Fibroblast of the aortic adventitia (primary cell): ENCODE measurements around the gene NOLC1. TPM values are rescaled to one million over a fixed set of nuclear protein-coding genes. Genes with fewer than 3 reads are reported as not detected.

Experiments used
- DNase-seq: peaks from one replicate; pipeline ENCODE4 v3.0.0-alpha.2; 2010; ENCODE audit warnings: low read depth
- H3K4me3 ChIP-seq: 2 replicates; pipeline ENCODE4 v1.5.1; 2011; ENCODE audit warnings: low read depth, mild to moderate bottlenecking, control low read depth, low read length, moderate library complexity
- CTCF ChIP-seq: IDR thresholded peaks from 2 replicates; pipeline ENCODE4 v1.5.1; 2011; ENCODE audit warnings: mild to moderate bottlenecking, low read length, control low read depth, inconsistent platforms; ENCODE audit not compliant: insufficient read depth
- total RNA-seq: library from RNA; depleted of rRNA; stranded (reverse); fragments of >200 nt; gene quantifications from 2 replicates; pipeline ENCODE4 v1.2.3, GENCODE V29; 2012; ENCODE audit warnings: low replicate concordance

NOLC1 gene
- total RNA-seq, 1 donor: 45.3 TPM

DNA sequence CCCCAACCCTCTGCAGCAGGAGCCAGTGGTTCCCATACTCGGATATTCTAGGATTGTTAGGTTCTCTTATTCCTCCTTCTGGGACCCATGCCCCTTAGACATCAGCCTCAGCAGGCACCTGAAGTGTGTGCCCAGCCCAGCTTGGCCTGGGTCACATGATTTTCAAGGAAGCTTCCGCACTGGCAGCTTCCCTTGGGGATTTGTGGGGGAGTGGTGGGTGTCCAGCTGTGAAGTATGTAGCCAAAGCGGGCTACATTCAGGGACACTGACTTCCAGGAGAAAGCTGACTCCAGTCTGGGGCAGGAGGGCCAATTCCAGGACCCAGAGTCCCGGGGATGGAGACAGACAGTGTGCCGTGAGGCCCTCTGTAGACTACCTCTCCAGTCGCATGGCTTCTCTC lies 33.3 kb upstream of the NOLC1 start:
- peak; percentile 33 for DNase-seq
- peak overlapping the region; percentile 87 for H3K4me3 ChIP-seq
- TF ChIP-seq CTCF: no peak

DNA sequence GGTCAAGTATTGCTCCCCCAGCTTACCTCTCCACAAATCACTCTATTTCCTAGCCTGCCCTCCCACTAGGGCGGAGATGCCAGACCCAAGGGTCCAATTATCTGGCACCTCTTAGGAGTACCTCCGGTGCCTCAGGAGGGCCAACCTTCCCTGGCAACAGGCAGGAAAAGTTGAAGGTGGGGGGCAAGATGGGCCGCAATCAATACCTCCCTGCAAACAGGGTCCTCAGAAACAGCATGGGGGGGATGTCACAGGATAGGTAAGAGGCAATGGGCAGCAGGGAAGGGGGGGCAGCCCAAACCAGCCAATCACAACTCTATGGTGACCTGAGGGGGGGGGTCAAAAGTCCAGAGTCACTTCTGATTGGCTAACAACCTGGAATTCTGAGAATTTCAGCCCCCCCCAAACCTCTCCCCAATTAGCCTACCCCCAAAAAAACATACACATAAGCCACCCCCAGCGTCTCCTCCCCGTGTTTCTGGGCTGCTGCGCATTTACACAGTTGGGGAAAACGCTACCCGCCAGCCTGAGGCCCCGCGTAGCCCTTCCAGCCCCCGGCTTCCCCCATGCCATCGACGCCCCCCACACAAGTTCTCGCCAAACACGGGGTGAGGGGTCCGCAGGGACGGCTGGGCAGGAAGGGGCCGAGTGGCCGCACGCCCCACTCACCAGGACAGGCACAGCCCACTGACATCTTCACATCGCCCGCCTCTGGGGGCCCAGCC lies 32.6 kb upstream of the NOLC1 start:
- TF ChIP-seq CTCF: no peak
- H3K4me3 ChIP-seq: peak overlapping the region; percentile 87
- peak; percentile 82 for DNase-seq

DNA sequence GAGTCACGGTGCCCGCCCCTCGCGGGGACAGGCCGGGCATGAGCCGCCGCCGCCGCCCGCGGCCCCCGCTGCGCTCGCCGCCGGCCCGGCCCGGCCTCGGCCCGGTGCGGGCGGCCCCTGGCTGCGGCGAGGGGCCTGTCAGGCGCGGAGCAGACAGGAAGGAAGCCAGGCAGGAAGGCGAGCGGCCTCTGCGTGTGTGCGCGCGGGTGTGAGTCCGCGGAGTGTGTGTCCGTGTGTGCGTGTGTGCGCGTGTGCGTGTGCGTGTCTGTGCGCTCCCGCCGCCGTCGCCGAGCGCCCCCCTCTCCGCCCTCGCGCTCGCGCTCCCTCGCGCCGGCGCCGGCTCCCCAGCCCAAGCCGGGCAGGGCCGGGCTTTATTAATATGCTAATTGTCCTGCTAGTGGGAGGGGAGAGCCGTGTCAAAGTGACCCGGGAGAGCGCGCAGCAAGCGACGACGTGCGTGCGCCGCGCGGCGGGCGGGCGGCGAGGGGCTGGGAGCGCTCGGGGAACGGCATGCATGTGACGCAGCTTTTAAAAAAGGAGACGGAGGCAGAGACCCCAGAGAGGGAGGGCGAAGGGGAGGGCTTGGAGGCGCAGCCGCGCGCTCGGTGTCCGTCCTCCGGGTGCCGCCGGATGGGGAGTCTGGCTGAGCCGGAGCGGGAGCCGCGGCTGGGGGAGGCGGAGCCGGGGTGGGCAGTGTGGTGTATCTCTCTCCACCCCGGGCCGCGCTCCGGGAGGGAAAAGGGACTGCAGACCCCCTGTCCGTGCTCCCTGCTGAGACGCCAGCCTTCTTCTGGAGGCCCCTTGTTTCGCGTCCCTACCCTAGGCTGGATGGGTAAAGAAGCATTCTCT lies 31.8 kb upstream of the NOLC1 start, which contains the start of gene LDB1:
Gene LDB1 (minus strand): TSS at position 227 of the 849 bp plus-strand sequence. CDS start 258 bp downstream, outside the sequence.
- peak within 1 kb of the TSS; percentile 87 for H3K4me3 ChIP-seq
- TF ChIP-seq CTCF: peak; percentile 16
- peak; percentile 72 for DNase-seq

- TF ChIP-seq CTCF: no peak
- H3K4me3 ChIP-seq: peak overlapping the region; percentile 87
- DNase-seq: peak; percentile 82
Observed at GRCh38 chr10:102120991-102121738, 31.0 kb upstream of the NOLC1 start.

DNA sequence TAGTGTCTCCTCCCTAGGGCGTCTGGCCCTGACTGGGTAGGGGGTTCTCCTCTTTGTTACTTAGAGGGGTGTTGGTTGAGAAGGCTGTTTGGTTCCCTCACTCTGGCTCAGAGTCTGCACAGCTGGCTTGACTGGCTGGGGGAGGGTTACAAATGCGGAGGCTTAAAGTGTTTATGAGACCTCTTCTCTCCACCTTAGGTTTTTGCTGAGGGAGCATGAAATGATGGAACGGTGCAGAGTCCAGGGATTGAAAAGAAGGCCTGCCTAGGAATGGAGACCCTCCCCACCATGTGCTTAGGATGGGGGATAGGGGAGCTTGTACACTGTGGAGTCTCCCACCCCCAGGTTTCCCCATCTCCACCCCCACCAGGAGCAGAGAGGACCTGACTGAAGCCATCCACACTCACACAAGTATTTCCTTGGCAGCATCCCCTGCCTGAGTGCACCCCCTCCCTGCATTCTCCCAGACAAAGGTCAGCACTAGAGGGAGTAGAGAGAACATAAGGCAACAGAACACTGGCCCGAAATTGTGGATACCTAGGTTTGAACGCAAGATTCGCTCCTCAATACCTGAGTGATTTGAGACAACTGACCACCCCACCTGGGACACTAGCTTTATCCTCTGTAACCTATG lies 30.3 kb upstream of the NOLC1 start:
- peak overlapping the region; percentile 87 for H3K4me3 ChIP-seq
- DNase-seq: peak; percentile 47

More for the DNA sequence above, 30.3 kb upstream of the NOLC1 start:
- peak; percentile 46 for TF ChIP-seq CTCF
